Transverse colon (tissue), 4 donors: ENCODE measurements around the gene FARP1.

Experiments used
- CTCF ChIP-seq, 5 experiments: fragments of 200-600 bp in 3 of 5; fragments of 450-650 bp in 2 of 5; sonication (generic) in 3 of 5; IDR thresholded peaks; 1 replicate in 2 of 5; 2 replicates in 3 of 5; pipeline ENCODE4 v1.5.1; 2016 to 2017; ENCODE audit warnings: antibody characterized with exemption in 5 of 5, inconsistent platforms in 3 of 5, mild to moderate bottlenecking in 2 of 5, moderate library complexity in 1 of 5
- EP300 ChIP-seq: sonication (generic); formaldehyde crosslinking; IDR thresholded peaks from one replicate; pipeline ENCODE4 v1.6.1; 2017; ENCODE audit warnings: antibody characterized with exemption, low read depth
- POLR2A ChIP-seq: fragments of 450-650 bp; IDR thresholded peaks from one replicate; pipeline ENCODE4 v1.6.1; 2016; ENCODE audit warnings: antibody characterized with exemption, mild to moderate bottlenecking, moderate library complexity
- POLR2AphosphoS5 ChIP-seq, 3 donors: sonication (generic); formaldehyde crosslinking; IDR thresholded peaks; one replicate each; pipeline ENCODE4 v1.6.1; 2016; ENCODE audit warnings: antibody characterized with exemption in 3 of 3

DNA sequence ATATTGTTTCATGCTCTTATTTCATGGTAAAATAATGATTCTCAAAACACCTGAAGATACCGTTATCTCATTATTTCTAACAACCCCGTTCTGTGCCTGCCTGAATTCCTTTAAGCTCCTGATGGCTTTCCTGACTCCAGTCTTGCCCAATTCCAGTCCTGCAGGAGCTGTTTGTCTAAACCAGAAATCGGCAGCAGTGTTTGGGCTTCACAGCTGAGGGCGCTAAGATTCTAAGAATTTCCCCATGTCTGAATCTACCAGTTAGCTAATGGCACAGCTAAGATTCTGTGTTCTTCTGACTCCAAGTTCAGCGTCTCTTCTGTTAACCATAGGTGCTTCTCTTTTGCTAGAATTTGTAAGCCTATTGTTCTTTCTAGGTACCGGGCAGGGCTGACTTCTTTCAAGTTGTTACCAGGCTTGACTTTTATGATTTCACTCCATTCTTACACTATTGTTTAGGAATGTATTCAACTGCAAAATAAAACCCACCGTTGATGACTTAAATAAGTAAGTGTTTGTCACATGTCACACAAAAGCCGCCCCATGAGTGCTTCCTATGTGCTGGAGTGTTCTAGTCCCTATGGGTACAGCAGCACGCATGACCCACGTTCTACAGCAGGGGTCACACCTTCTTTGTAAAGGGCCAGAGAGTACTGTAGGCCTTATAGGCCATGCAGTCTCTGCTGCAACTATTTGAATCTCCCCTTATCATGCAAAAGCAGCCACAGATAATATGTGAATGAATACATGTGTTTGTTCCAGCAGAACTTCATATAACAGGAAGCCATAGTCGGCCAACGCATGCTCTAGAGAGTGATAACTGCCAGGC, 202.4 kb downstream of the FARP1 start:
- TF ChIP-seq CTCF (IDR thresholded peaks at IDR 0.05) (no peak), POLR2AphosphoS5 (IDR thresholded peaks at IDR 0.05) (no peak), POLR2A (no peak), EP300 (no peak)
